Activated T-cell treated with anti-CD3 and anti-CD28 coated beads, Interleukin-2, amount 50 U/mL, for 24 hours (primary cell): ENCODE measurements around the gene TMIGD3.

Experiments
- DNase-seq: peaks from one replicate; pipeline ENCODE4 v3.0.0-alpha.2; 2020
- H3K27ac Mint-ChIP-seq: 2 replicates; pipeline ENCODE4 v1.8.0; 2020; ENCODE audit warnings: mild to moderate bottlenecking, mixed read lengths
- H3K27me3 Mint-ChIP-seq: 2 replicates; pipeline ENCODE4 v1.8.0; 2020; ENCODE audit warnings: mixed read lengths
- H3K36me3 Mint-ChIP-seq: 2 replicates; pipeline ENCODE4 v1.8.0; 2020; ENCODE audit warnings: low read depth, mixed read lengths
- H3K4me1 Mint-ChIP-seq: 2 replicates; pipeline ENCODE4 v1.8.0; 2020; ENCODE audit warnings: low read depth, mixed read lengths
- H3K4me3 Mint-ChIP-seq: 2 replicates; pipeline ENCODE4 v1.8.0; 2020; ENCODE audit warnings: mild to moderate bottlenecking, moderate library complexity, mixed read lengths
- H3K9me3 Mint-ChIP-seq: 2 replicates; pipeline ENCODE4 v1.8.0; 2020; ENCODE audit warnings: mixed read lengths

TMIGD3 gene

DNA sequence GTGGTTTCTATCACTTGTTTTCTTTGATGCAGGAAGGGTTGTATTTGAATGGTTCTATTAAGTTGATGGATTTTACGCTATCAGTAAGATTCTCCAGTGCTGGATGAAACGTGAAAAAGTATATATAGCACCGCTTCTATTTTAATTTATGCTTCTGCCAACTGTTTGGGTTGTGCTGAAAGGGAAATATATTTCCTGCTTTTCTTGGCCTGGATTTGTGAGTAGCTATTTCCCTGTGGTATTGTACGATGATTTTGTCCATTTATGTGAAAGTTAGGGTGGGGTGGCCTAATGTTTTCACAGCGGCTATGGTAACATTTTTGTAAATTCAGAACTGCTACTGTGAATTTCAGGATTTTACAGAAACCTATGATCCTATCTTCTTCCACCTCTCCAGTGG lies 29.3 kb downstream of the TMIGD3 start:
- no peaks in the 10 kb centered on the region for H3K27me3 Mint-ChIP-seq
- H3K27ac Mint-ChIP-seq: peak overlapping the region; percentile 92
- no peaks in the 10 kb centered on the region for H3K9me3 Mint-ChIP-seq
- no peak for DNase-seq
- H3K4me1 Mint-ChIP-seq: peaks cover 60% of the 10 kb centered on the region
- peak overlapping the region; percentile 79 for H3K4me3 Mint-ChIP-seq
- H3K36me3 Mint-ChIP-seq: peaks cover 20% of the 10 kb centered on the region

DNA sequence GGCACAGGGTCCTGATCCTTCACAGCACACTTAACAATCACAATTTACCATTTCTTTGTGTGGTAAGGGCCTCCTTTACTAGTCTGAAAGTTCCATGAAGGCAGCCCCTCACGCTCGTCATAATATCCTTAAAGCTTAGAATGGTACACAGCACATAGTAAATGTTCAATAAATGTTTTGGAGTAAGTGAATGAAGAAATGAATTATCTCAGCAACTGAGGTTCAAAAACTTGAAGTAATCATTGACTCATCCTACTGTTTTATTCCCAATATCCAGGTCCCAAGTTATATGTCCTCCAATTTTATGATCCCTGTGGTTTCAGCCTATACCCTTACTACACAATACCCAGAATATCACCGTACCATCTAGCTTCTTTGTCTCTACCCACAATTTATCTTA lies 31.9 kb downstream of the TMIGD3 start:
- no peak for DNase-seq
- no peaks in the 10 kb centered on the region for H3K27me3 Mint-ChIP-seq
- H3K4me1 Mint-ChIP-seq: peaks cover 37% of the 10 kb centered on the region
- peaks cover 17% of the 10 kb centered on the region for H3K36me3 Mint-ChIP-seq
- no peaks in the 10 kb centered on the region for H3K9me3 Mint-ChIP-seq
- no peak overlapping the region for H3K4me3 Mint-ChIP-seq
- H3K27ac Mint-ChIP-seq: no peak overlapping the region

DNA sequence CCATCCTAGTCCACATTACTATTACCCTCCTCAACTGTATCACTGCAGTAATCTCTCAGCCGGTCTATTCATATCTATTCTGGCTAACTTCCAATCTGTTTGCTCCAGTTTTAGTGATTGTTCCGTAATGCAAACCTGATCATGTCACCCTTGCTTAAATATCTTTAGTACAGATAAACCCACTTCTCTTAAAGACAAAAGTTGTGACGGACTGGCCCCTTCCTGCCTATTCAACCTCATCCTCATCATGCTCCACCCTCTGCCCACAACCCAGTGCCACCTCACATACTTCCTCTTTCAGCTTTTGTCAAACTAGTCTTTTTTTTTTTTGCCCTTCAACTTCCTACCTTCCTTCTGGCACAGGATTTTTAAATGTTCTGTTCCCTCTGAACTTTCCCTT lies 32.4 kb downstream of the TMIGD3 start:
- H3K9me3 Mint-ChIP-seq: no peaks in the 10 kb centered on the region
- no peak overlapping the region for H3K27ac Mint-ChIP-seq
- peak; percentile 56 for DNase-seq
- H3K36me3 Mint-ChIP-seq: peaks cover 17% of the 10 kb centered on the region
- no peaks in the 10 kb centered on the region for H3K27me3 Mint-ChIP-seq
- H3K4me3 Mint-ChIP-seq: no peak overlapping the region
- peaks cover 32% of the 10 kb centered on the region for H3K4me1 Mint-ChIP-seq

DNA sequence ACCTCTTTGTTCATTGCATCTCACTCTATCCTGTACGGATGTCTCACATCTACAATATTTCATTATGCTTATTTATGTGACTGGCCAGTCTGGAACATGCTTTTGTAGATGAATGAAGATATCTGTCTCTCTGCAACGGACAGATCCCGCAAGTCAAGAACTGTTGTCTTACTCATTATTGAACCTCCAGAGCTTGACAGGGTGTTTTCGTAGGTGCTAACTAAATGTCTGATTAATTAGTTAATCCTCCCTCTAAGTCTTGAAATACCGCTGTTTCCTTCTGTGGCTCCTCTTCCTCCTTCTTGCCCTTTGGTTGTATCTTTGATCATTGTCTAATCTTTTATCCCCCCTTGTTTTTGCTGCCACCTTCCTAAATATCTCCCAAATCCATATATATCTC lies 32.8 kb downstream of the TMIGD3 start:
- H3K27ac Mint-ChIP-seq: no peak overlapping the region
- no peak overlapping the region for H3K4me3 Mint-ChIP-seq
- no peaks in the 10 kb centered on the region for H3K9me3 Mint-ChIP-seq
- no peak for DNase-seq
- H3K36me3 Mint-ChIP-seq: peaks cover 20% of the 10 kb centered on the region
- H3K27me3 Mint-ChIP-seq: no peaks in the 10 kb centered on the region
- H3K4me1 Mint-ChIP-seq: peaks cover 27% of the 10 kb centered on the region

DNA sequence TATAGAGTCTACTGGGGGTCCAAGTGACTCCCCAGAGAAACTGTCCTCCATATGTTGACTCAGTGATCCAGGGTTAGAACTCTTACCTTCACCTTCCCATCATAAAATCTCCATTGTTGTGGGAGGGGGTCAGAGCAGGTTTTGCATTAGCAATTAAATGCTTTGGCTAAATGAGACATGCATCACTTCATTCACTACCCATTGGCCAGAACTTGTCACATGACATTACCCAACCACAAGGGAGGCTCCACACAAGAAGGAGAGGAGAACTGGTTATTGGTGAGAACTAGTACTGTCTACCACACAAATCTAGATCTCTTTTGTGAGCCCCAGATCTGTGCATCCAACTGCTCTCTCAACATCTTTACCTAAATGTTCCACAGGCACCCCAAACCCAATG lies 33.9 kb downstream of the TMIGD3 start:
- H3K4me1 Mint-ChIP-seq: peaks cover 18% of the 10 kb centered on the region
- H3K9me3 Mint-ChIP-seq: no peaks in the 10 kb centered on the region
- H3K27ac Mint-ChIP-seq: no peak overlapping the region
- no peaks in the 10 kb centered on the region for H3K27me3 Mint-ChIP-seq
- H3K4me3 Mint-ChIP-seq: no peak overlapping the region
- no peak for DNase-seq
- H3K36me3 Mint-ChIP-seq: peaks cover 20% of the 10 kb centered on the region

DNA sequence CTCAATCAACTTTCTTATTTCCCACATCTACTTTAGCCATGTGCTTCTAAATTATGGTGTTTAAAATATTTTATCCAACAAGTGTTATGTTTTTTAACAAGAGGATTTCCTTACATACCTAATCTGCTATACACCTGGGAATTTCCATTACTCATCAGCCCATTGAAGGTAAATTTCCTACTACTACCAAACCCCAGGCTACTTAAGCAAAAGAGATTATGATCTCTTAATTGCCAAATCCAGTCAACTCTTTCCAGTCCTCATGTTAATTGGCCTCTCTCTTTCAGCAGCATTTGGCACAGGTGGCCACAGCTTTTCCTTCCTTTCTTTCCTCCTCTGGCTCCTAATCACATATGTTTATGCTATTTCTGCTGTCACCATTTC lies 34.7 kb downstream of the TMIGD3 start:
- H3K4me1 Mint-ChIP-seq: peaks cover 15% of the 10 kb centered on the region
- H3K4me3 Mint-ChIP-seq: no peak overlapping the region
- peaks cover 24% of the 10 kb centered on the region for H3K36me3 Mint-ChIP-seq
- DNase-seq: no peak
- H3K27ac Mint-ChIP-seq: no peak overlapping the region
- H3K27me3 Mint-ChIP-seq: no peaks in the 10 kb centered on the region
- H3K9me3 Mint-ChIP-seq: no peaks in the 10 kb centered on the region

DNA sequence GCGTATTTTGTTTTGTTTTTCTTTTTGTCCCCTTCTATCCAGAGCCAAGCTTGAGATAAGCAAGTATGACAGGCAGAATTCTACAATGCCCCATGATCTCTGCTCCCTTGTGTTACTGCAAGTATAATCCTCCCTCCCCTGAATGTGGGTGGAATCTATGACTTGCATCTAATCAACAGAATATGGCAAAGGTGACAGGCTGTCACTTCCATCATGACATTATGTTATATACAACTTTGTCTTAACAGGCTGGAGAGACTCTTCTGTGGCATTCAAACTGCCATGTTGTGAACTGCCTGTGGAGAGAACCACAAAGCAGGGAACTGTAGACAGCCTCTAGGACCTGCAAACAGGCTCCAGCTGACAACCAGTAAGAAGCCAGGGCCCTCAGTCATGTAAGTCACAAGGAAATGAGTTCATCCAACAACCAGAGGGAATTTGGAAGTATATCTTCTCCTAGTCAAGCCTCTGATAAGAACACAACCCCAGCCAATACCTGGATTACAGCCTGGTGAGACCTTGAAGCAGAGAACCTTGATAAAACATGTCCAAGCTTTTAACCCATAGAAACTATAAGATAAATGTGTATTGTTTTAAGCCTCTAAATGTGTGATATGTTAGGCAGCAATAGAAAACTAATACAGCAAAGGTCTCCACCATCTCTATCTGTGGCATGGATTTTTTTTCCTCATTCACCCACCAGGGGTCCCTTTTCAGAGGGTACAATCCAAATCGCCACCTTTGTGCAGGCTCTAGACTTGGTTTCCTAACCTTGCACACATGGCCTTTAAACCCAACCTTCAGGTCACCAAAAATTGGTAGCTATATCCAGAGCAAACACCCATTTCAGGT lies 35.3 kb downstream of the TMIGD3 start:
- Mint-ChIP-seq H3K9me3 (no peaks in the 10 kb centered on the region), H3K36me3 (peaks cover 27% of the 10 kb centered on the region), H3K4me3 (no peak overlapping the region), H3K27me3 (no peaks in the 10 kb centered on the region), H3K27ac (no peak overlapping the region), H3K4me1 (peaks cover 15% of the 10 kb centered on the region)
- no peak for DNase-seq

DNA sequence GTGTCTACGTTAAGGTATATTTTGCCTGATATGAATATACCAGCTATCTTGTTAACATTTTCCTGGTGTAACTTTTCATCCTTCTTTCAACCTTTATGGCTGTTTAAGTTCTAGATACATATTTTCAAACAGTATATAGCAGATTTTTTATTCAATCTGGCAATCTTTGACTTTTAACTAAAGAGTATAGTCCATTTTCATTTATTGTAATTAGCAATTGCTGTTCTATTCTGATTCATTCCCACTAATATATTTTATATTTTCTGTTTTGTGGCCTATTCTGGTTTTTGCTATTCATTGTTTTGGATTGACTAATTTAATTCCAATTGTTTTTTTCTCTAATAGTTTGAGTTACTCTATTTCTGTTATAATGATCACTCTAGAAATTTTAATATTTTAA lies 37.0 kb downstream of the TMIGD3 start:
- Mint-ChIP-seq H3K9me3 (no peaks in the 10 kb centered on the region), H3K36me3 (peaks cover 37% of the 10 kb centered on the region), H3K27me3 (no peaks in the 10 kb centered on the region), H3K4me1 (peaks cover 13% of the 10 kb centered on the region), H3K27ac (no peak overlapping the region), H3K4me3 (no peak overlapping the region)
- DNase-seq: no peak

DNA sequence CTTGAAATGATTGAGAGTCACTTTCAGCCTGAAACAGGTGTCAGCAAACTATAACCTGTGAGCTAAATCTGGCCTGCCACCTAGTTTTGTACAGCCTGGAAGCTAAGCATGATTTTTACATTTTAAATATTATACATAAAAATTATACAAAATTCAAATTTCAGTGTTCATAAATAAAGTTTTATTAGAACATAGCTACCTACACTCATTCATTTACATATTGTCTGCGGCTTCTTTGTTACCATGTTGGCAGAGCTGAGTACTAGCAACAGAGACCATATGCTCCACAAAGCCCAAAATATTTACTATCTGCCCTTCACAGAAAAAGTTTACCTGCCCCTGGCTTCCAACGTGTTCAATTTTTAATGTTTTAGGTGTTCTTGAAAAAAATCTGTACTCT lies 37.7 kb downstream of the TMIGD3 start:
- no peak for DNase-seq
- H3K4me3 Mint-ChIP-seq: no peak overlapping the region
- no peaks in the 10 kb centered on the region for H3K27me3 Mint-ChIP-seq
- H3K4me1 Mint-ChIP-seq: peaks cover 13% of the 10 kb centered on the region
- H3K27ac Mint-ChIP-seq: no peak overlapping the region
- H3K9me3 Mint-ChIP-seq: no peaks in the 10 kb centered on the region
- peaks cover 44% of the 10 kb centered on the region for H3K36me3 Mint-ChIP-seq

DNA sequence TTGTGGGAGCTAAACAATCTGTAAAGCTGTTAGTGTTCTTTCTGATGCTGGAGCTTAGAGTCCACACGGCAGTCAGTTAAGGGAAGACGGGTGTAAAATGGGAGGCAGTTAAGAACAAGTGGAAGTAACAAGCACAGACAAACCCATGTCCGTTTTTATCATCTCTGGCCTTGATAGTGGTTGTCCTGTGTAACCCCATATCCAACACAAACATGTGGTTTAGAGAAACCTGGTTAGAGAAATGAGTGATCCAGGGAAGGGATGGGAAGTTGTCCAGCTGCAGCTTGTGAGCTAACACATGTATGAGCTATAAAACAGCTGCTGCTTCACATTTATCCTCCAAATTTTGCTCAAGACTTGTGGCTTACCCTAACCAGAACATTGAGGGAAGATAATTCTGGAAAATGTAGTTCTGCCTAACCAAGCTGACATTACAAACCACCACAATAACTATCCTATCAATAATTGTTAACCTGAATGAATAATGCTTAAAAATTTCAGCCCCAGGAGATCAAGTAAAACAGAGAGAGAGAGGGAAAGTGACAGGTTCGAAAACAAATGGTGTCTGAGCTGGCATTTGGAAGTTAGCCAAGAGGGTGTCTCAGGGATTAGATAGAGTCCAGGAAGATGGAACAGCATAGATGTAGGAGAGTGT lies 40.3 kb downstream of the TMIGD3 start:
- peaks cover 16% of the 10 kb centered on the region for H3K4me1 Mint-ChIP-seq
- H3K4me3 Mint-ChIP-seq: no peak overlapping the region
- H3K36me3 Mint-ChIP-seq: peaks cover 68% of the 10 kb centered on the region
- DNase-seq: no peak
- no peak overlapping the region for H3K27ac Mint-ChIP-seq
- no peaks in the 10 kb centered on the region for H3K9me3 Mint-ChIP-seq
- no peaks in the 10 kb centered on the region for H3K27me3 Mint-ChIP-seq

DNA sequence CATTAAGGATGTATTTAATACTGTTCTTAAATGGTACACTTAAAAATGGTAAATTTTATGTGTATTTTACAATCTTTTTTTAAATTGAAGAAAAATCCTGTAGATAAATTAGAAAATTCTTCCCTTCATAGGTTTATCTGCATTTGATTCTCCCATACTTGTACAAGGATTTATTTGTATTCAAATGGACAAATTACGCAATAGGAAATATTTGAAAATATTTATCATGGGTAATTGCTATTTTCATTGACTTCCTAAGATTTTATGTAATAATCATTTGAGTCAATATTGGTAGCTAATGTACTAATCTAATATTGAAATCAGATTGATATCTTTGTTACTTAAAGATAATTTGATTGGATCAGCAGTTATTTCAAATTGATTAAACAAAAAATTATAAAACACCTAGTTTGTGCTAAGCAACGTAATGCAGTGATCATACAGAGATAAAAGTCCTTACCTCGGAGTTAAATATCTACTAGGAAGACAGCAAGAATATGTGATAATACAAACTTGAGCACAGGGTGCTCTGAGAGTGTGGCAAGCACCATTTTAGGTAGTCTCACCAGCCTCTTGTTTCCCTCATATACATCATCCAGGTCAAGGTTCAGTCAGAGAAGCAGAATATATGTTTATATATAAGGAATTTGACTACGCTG lies 40.9 kb downstream of the TMIGD3 start:
- Mint-ChIP-seq H3K9me3 (no peaks in the 10 kb centered on the region), H3K4me3 (no peak overlapping the region)

DNA sequence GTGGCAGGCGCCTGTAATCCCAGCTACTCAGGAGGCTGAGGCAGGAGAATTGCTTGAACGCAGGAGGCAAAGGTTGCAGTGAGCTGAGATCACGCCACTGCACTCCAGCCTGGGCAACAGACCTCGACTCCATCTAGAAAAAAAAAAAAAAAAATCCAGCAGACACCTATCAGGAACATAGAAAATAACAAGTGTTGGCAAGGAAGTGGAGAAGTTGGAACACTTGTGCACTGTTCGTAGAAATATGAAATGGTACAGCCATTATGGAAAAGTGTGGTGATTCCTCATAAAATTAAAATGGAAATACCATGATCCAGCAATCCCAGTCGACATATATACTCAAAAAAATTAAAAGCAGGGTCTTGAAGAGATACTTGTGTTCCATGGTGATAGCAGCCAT lies 41.7 kb downstream of the TMIGD3 start:
- Mint-ChIP-seq H3K4me3 (no peak overlapping the region), H3K36me3 (peaks cover 74% of the 10 kb centered on the region), H3K27me3 (no peaks in the 10 kb centered on the region), H3K9me3 (no peaks in the 10 kb centered on the region), H3K4me1 (peaks cover 20% of the 10 kb centered on the region), H3K27ac (no peak overlapping the region)
- DNase-seq: no peak

More for the DNA sequence above, 40.9 kb downstream of the TMIGD3 start:
- Mint-ChIP-seq H3K27ac (no peak overlapping the region), H3K36me3 (peaks cover 68% of the 10 kb centered on the region), H3K27me3 (no peaks in the 10 kb centered on the region), H3K4me1 (peaks cover 16% of the 10 kb centered on the region)
- no peak for DNase-seq

DNA sequence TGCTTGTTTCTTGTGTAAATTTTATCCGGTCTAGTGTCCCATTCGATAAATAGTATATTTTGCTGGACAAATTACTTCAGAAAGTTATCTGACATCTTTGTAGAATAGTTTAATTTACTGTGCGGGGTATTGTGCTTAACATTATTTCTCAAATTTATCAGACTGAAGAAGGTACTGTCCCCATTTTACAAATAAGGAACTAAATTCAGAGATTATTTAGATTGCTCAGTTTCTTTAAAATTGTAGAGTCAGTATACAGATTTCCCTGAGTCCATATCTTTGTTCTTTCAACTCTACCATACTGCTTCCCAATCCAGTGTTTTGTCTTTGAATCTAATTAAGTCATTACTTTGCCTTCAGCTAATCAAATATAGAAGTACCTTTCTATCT lies 47.8 kb downstream of the TMIGD3 start:
- no peak overlapping the region for H3K4me3 Mint-ChIP-seq
- H3K9me3 Mint-ChIP-seq: no peaks in the 10 kb centered on the region
- H3K36me3 Mint-ChIP-seq: peaks cover 98% of the 10 kb centered on the region
- DNase-seq: no peak
- no peaks in the 10 kb centered on the region for H3K27me3 Mint-ChIP-seq
- peaks cover 60% of the 10 kb centered on the region for H3K4me1 Mint-ChIP-seq
- H3K27ac Mint-ChIP-seq: peak overlapping the region; percentile 83

DNA sequence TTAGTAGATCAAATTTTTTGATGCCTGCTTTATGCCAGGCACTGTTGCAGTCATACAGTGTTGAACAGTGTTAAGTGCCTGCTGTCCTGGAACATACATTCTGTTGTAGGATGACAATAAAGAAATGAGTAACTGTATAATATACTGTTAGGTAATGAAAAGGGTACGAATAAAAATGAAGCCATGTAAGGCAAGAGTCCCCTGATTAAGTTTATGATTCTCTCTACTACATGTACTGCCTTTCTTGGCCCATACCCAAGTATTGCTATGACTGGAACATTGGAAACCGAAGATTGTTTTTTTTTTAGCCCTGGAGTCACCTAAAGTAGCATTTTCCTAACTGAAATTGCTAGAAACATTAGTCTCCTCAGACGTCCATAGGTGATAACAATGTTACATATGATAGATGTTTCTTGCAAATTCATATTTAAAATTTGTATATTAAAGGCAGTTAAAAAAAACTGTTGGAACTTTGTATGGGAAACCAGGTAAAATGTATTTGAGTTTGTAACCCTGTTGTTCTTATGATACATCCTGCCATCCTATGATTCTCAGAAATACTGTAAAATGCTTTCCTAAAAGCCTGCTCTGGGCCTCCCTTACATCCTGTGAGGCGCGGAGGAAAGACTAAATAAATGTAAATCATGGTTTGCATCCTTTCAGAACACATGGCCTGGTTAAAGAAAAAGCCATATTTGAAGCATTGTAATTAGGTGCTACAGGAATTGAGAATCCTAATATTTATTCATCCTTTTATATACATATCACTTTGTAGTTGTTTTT lies 48.4 kb downstream of the TMIGD3 start:
- no peaks in the 10 kb centered on the region for H3K9me3 Mint-ChIP-seq
- no peak for DNase-seq
- no peaks in the 10 kb centered on the region for H3K27me3 Mint-ChIP-seq
- H3K36me3 Mint-ChIP-seq: peaks cover 100% of the 10 kb centered on the region
- peaks cover 66% of the 10 kb centered on the region for H3K4me1 Mint-ChIP-seq
- H3K27ac Mint-ChIP-seq: peak overlapping the region; percentile 83
- H3K4me3 Mint-ChIP-seq: peak overlapping the region; percentile 35
